ENCODE results near the gene ANKFN1.

The ANKFN1 gene

GRCh38 chr17:56528696-56529095, 375.4 kb downstream of the ANKFN1 start:
- in situ Hi-C loops (cut with MboI; ENCODE audit: low pct_unique_long_range_greater_than_20kb, low sequenced_read_pairs, unreplicated experiment) = no loop called here
- TF ChIP-seq CTCF (IDR thresholded peaks at IDR 0.05; ENCODE audit: extremely low read depth, insufficient read depth, missing control alignments) = no peak
- DNase-seq (ENCODE audit: low spot score) = no peak

- no peak for TF ChIP-seq CTCF (IDR thresholded peaks at IDR 0.05; ENCODE audit: extremely low read depth, insufficient read depth, missing control alignments)
- DNase-seq (ENCODE audit: low spot score) = no peak
- in situ Hi-C loops (cut with MboI; ENCODE audit: low pct_unique_long_range_greater_than_20kb, low sequenced_read_pairs, unreplicated experiment) = no loop called here
Measured at GRCh38 chr17:56532926-56533325, 379.7 kb downstream of the ANKFN1 start.

GRCh38 chr17:56536766-56537165, 383.5 kb downstream of the ANKFN1 start:
- no peak for DNase-seq (ENCODE audit: low spot score)
- no peak for TF ChIP-seq CTCF (IDR thresholded peaks at IDR 0.05; ENCODE audit: extremely low read depth, insufficient read depth, missing control alignments)
- in situ Hi-C loops (cut with MboI; ENCODE audit: low pct_unique_long_range_greater_than_20kb, low sequenced_read_pairs, unreplicated experiment) = no loop called here

GRCh38 chr17:56540836-56541235, 387.6 kb downstream of the ANKFN1 start:
- in situ Hi-C loops (cut with MboI; ENCODE audit: low pct_unique_long_range_greater_than_20kb, low sequenced_read_pairs, unreplicated experiment) = no loop called here
- DNase-seq (ENCODE audit: low spot score) = no peak
- TF ChIP-seq CTCF (IDR thresholded peaks at IDR 0.05; ENCODE audit: extremely low read depth, insufficient read depth, missing control alignments) = no peak

GRCh38 chr17:56543280-56543679, 390.0 kb downstream of the ANKFN1 start:
- in situ Hi-C loops (cut with MboI; ENCODE audit: low pct_unique_long_range_greater_than_20kb, low sequenced_read_pairs, unreplicated experiment) = no loop called here
- TF ChIP-seq CTCF (IDR thresholded peaks at IDR 0.05; ENCODE audit: extremely low read depth, insufficient read depth, missing control alignments) = no peak
- DNase-seq (ENCODE audit: low spot score) = no peak

GRCh38 chr17:56545106-56545505, 391.8 kb downstream of the ANKFN1 start:
- in situ Hi-C loops (cut with MboI; ENCODE audit: low pct_unique_long_range_greater_than_20kb, low sequenced_read_pairs, unreplicated experiment) = no loop called here
- DNase-seq (ENCODE audit: low spot score) = no peak
- TF ChIP-seq CTCF (IDR thresholded peaks at IDR 0.05; ENCODE audit: extremely low read depth, insufficient read depth, missing control alignments) = no peak

- no peak for DNase-seq (ENCODE audit: low spot score)
- in situ Hi-C loops (cut with MboI; ENCODE audit: low pct_unique_long_range_greater_than_20kb, low sequenced_read_pairs, unreplicated experiment) = no loop called here
- TF ChIP-seq CTCF (IDR thresholded peaks at IDR 0.05; ENCODE audit: extremely low read depth, insufficient read depth, missing control alignments) = no peak
Measured at GRCh38 chr17:56545930-56546329, 392.7 kb downstream of the ANKFN1 start.

Data from GM13977 (cell line).